Measurements from ENCODE around the gene TBCD. TPM values are rescaled to one million over a fixed set of nuclear protein-coding genes. Genes with fewer than 3 reads are reported as not detected.

Gene TBCD
- total and polyA plus RNA-seq, 9 of the 15 experiments (the other 6 are each of a cell fraction or from before 2014, with no cell fraction given), result 8.9 to 98.5 (median 28.0) TPM

DNA sequence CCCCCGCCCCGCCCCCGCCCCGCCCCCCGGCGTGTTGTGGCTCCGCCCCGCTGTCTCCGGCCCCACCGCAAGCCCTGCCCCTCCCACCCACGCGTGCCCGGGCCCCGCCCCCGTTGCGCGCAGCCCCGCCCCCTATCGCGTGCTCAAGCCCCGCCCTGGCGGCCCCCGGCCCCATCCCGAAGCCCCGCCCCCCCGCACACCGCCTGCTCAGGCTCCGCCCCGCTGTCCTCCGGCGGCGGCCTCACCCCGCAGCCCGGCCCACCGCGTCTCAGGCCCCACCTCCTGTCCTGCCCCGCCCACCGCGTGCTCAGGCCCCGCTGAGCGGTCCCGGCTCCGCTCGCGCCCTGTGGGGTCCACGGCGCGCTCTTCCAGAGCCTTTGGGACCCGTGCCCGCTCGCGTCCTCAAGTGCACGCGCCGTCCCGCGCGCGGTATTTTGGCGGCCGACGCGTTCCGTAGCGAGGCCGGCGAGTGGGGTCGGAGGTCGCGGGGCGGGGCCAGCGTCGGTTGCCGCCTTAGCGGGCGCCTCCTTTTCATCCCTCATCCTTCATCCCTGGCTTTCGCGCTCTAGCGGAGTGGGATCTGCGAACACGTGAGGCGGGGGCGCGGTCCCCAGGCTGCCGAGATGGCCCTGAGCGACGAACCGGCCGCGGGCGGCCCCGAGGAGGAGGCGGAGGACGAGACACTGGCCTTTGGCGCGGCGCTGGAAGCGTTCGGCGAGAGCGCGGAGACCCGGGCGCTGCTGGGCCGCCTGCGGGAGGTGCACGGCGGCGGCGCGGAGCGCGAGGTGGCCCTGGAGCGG is at the start of gene TBCD (continued):
- TF ChIP-seq XRCC5 (IDR thresholded peaks at IDR 0.05; ENCODE audit: low read depth, low read length) (no peak), ZNF695 (CRISPR knock-in tag; IDR thresholded peaks at IDR 0.05) (no peak), EWSR1 (IDR thresholded peaks at IDR 0.05; ENCODE audit: borderline replicate concordance, low read depth, partially characterized antibody) (no peak), ZBTB17 (CRISPR knock-in tag; IDR thresholded peaks at IDR 0.05) (0 out of 2 replicates have a peak, but pooled peaks have one; percentile 80), ZNF197 (CRISPR knock-in tag; IDR thresholded peaks at IDR 0.05; ENCODE audit: low read depth) (0 out of 2 replicates have a peak, but pooled peaks have one; percentile 58), MAZ (CRISPR knock-in tag; conservative IDR thresholded peaks at IDR 0.05 in 1 of 2, IDR thresholded peaks at IDR 0.05 in 1 of 2) (peak; percentile 93), ILK (tag; IDR thresholded peaks at IDR 0.05; ENCODE audit: borderline replicate concordance, low read depth) (no peak), ZNF436 (CRISPR knock-in tag; IDR thresholded peaks at IDR 0.05) (no peak), ESRRA (IDR thresholded peaks at IDR 0.05; ENCODE audit: borderline replicate concordance, low read depth) (peak; percentile 50; the same call in 1 of the 2 replicates), SAFB (IDR thresholded peaks at IDR 0.05; ENCODE audit: borderline replicate concordance, low read depth, low read length) (peak; percentile 94), SMAD2 (IDR thresholded peaks at IDR 0.05; ENCODE audit: low read depth, low read length) (no peak), MEF2D (tag; conservative IDR thresholded peaks at IDR 0.05; ENCODE audit: low read depth) (no peak), NFATC3 (IDR thresholded peaks at IDR 0.05) (no peak), RB1 (IDR thresholded peaks at IDR 0.05; ENCODE audit: low read depth) (peak; percentile 94)
- TF ChIP-seq, protein P1, sequence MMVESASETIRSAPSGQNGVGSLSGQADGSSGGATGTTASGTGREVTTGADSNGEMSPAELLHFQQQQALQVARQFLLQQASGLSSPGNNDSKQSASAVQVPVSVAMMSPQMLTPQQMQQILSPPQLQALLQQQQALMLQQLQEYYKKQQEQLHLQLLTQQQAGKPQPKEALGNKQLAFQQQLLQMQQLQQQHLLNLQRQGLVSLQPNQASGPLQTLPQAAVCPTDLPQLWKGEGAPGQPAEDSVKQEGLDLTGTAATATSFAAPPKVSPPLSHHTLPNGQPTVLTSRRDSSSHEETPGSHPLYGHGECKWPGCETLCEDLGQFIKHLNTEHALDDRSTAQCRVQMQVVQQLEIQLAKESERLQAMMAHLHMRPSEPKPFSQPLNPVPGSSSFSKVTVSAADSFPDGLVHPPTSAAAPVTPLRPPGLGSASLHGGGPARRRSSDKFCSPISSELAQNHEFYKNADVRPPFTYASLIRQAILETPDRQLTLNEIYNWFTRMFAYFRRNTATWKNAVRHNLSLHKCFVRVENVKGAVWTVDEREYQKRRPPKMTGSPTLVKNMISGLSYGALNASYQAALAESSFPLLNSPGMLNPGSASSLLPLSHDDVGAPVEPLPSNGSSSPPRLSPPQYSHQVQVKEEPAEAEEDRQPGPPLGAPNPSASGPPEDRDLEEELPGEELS (CRISPR knock-in tag; IDR thresholded peaks at IDR 0.05; ENCODE audit: borderline replicate concordance), result peak; percentile 77; the same call in 1 of the 2 replicates
- TF ChIP-seq, protein P2, sequence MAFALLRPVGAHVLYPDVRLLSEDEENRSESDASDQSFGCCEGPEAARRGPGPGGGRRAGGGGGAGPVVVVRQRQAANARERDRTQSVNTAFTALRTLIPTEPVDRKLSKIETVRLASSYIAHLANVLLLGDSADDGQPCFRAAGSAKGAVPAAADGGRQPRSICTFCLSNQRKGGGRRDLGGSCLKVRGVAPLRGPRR (CRISPR knock-in tag; IDR thresholded peaks at IDR 0.05), result 0 out of 2 replicates have a peak, but pooled peaks have one; percentile 31
- TF ChIP-seq, protein P3, sequence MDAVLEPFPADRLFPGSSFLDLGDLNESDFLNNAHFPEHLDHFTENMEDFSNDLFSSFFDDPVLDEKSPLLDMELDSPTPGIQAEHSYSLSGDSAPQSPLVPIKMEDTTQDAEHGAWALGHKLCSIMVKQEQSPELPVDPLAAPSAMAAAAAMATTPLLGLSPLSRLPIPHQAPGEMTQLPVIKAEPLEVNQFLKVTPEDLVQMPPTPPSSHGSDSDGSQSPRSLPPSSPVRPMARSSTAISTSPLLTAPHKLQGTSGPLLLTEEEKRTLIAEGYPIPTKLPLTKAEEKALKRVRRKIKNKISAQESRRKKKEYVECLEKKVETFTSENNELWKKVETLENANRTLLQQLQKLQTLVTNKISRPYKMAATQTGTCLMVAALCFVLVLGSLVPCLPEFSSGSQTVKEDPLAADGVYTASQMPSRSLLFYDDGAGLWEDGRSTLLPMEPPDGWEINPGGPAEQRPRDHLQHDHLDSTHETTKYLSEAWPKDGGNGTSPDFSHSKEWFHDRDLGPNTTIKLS (IDR thresholded peaks at IDR 0.05; ENCODE audit: borderline replicate concordance, low read depth), result peak; percentile 56; the same call in 1 of the 2 replicates
- TF ChIP-seq, protein P4, sequence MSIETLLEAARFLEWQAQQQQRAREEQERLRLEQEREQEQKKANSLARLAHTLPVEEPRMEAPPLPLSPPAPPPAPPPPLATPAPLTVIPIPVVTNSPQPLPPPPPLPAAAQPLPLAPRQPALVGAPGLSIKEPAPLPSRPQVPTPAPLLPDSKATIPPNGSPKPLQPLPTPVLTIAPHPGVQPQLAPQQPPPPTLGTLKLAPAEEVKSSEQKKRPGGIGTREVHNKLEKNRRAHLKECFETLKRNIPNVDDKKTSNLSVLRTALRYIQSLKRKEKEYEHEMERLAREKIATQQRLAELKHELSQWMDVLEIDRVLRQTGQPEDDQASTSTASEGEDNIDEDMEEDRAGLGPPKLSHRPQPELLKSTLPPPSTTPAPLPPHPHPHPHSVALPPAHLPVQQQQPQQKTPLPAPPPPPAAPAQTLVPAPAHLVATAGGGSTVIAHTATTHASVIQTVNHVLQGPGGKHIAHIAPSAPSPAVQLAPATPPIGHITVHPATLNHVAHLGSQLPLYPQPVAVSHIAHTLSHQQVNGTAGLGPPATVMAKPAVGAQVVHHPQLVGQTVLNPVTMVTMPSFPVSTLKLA (conservative IDR thresholded peaks at IDR 0.05), result peak; percentile 91 to 96
- TF ChIP-seq, protein P5, sequence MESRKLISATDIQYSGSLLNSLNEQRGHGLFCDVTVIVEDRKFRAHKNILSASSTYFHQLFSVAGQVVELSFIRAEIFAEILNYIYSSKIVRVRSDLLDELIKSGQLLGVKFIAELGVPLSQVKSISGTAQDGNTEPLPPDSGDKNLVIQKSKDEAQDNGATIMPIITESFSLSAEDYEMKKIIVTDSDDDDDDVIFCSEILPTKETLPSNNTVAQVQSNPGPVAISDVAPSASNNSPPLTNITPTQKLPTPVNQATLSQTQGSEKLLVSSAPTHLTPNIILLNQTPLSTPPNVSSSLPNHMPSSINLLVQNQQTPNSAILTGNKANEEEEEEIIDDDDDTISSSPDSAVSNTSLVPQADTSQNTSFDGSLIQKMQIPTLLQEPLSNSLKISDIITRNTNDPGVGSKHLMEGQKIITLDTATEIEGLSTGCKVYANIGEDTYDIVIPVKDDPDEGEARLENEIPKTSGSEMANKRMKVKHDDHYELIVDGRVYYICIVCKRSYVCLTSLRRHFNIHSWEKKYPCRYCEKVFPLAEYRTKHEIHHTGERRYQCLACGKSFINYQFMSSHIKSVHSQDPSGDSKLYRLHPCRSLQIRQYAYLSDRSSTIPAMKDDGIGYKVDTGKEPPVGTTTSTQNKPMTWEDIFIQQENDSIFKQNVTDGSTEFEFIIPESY (CRISPR knock-in tag; IDR thresholded peaks at IDR 0.05), result peak; percentile 39; the same call in 1 of the 2 replicates
